H1 (cell line): ENCODE data around the gene PGBD4. TPM values are rescaled to one million over a fixed set of nuclear protein-coding genes. Genes with fewer than 3 reads are reported as not detected.

Experiments used
- polyA plus RNA-seq, 7 experiments: library from polyadenylated mRNA; depleted of rRNA in 3 of 7; stranded (reverse) in 5 of 7; unstranded in 2 of 7; fragments of >200 nt in 5 of 7; fragments of 200-250 nt in 2 of 7; gene quantifications; 1 replicate in 5 of 7; 2 replicates in 1 of 7; 4 replicates in 1 of 7; pipeline versions ENCODE4 v1.2.1 to v1.2.3, GENCODE V29; 2011 to 2013; ENCODE audit warnings: missing spikeins in 2 of 7, mixed read lengths in 2 of 7
- total RNA-seq: library from RNA; stranded (reverse); fragmentation: NEBNext Ultra II Directional; extraction: Animal tissue kit (Norgen Biotek cat#: 25700); gene quantifications from 2 replicates; pipeline ENCODE4 v1.2.1, GENCODE V29; 2021
- TF ChIP-seq, protein P1 (sequence below): IDR thresholded peaks from 2 replicates; pipeline ENCODE4 v1.6.1; 2011; ENCODE audit warnings: low read length, improper control_type of control experiment

PGBD4 gene
- total and polyA plus RNA-seq, 2 of the 8 experiments (the other 6 are each of a cell fraction or from before 2014, with no cell fraction given): 0.68 to 0.76 TPM

DNA sequence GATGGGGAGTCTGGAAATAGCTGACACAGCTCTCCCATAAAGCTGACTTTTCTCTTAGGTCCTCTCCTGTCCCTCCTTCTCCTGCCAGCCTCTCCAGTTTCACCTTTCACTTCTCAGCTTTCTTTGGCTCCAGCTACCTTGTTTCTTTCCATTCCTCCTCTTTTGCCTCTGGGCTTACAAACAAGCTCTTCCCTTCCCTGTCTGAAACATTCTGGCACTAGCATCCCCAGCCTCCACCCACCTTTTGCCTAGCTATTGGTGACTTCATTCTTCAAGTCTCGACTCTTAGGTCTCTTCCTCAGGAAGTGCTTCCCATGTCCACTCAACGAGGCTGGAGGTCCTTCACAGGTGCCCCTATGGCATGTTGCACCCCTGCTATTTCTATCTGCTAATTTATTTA lies 42.4 kb upstream of the PGBD4 start (continued):
- TF ChIP-seq, protein P1, sequence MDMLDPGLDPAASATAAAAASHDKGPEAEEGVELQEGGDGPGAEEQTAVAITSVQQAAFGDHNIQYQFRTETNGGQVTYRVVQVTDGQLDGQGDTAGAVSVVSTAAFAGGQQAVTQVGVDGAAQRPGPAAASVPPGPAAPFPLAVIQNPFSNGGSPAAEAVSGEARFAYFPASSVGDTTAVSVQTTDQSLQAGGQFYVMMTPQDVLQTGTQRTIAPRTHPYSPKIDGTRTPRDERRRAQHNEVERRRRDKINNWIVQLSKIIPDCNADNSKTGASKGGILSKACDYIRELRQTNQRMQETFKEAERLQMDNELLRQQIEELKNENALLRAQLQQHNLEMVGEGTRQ: no peak
